HG02884 (cell line): ENCODE data around the gene ALK.

Experiments
- ATAC-seq: cut with Tn5 transposase; IDR thresholded peaks from one replicate; pipeline ENCODE4 v1.9.1; 2021; ENCODE audit warnings: mild to moderate bottlenecking, moderate library complexity; ENCODE audit not compliant: unreplicated experiment

ALK gene

DNA sequence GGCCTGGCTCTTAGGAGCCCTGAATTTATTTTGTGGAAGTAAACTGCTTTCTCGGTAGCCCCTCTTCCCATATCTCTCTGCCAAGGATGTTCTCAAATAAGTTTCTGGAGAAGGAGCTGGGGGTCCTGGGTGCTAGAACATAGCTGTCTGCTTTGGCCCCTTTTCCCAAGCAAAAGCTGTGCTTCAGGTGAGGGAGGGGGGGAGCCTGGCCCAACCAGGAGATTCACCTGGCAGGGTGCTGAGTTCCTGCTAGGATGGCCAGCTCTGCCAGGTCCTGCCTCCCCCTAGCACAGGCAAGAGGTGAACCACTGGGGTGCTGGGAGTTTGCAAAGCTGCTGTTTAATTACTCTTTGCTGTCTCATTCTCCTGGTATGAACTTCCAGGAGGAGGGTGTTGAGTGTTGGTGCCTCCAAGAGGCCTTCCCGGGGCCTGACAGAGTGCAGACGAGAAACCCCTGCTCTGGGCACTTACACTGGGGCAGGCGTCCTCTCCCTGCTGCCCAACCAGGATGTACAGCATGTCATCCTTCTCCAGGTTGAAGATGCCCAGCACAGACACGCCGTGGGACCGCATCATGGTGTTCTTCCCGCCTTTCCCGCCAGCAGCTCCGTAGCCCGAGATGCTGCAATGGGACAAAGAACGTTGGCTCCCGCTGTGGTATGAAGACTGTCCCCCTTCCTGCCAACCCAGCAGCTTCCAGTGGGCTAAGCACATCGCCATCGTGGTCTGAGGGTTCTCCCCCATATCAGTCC lies 682.0 kb downstream of the ALK start:
- no peak for ATAC-seq

DNA sequence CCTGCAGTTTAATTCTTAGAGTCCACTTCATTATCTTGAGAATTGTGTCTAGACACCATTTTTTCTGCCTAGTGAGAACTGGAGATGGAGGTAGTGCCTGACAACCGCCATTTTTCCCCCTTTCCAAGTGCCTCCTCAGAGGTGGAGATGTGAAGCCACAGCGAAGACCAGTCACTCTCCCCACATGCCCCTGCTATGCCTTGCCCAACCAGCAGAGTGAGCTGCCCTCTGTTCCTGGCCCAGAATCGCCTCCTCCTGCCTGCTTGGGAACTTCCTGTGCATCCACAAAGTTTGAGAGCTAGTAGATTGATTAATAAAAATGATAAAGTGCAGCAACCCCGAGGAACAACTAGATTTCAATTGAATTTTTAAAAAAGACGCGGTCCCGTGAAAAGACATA lies 682.9 kb downstream of the ALK start:
- no peak for ATAC-seq

DNA sequence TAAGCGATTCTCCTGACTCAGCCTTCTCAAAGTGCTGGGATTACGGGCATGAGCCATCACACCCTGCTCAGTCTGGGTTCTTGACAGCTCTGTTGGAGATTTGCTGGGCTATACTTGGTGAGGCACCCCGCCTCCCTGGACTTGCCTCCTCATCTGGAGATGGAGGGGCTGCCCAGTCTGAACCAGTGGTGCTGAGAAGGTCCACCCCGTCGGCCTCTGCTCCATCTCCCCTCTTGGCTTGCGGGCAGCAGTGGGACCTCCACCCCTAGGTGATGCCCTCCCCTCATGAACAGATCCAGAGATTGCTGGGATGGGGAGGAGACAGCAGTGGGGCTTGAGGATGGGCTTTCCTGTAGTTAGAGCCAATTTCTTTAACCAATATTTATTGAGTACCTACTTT lies 685.3 kb downstream of the ALK start:
- no peak for ATAC-seq

DNA sequence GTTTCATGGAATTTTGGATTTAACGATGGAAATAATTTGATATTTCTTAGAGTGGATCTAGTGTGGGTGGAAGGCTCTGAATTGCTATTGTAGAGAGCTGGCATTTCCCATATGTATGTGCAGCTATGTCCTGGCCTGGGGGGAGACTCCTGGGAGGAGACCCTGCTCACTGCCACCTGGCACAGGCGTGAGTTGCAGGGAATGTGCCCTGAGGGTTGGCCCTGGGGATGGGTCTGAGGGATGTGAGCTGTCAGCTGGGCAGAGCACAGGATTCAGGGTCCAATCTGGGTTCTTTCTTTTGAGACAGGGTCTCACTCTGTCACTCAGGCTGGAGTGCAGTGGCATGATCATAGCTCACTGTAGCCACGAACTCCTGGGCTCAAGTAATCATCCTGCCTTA lies 686.0 kb downstream of the ALK start:
- no peak for ATAC-seq

DNA sequence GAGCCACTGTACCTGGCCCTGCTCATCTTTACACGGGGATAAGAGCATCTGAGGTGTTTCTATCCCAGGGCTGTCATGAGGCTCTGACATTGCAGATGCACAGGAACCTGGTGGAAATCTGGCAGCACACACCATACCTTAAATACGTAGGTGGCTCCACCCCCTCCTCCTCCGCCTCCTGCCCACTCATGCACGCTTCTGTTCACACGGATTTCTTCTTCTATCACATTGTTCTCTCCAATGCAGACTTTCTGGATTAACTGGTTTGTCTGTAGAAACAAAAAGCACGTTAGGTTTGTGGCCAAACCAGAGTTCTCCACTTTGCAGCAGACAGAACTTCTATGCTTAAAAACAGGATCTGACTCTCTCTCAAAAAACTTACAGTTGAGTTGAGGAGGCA lies 688.0 kb downstream of the ALK start:
- no peak for ATAC-seq

DNA sequence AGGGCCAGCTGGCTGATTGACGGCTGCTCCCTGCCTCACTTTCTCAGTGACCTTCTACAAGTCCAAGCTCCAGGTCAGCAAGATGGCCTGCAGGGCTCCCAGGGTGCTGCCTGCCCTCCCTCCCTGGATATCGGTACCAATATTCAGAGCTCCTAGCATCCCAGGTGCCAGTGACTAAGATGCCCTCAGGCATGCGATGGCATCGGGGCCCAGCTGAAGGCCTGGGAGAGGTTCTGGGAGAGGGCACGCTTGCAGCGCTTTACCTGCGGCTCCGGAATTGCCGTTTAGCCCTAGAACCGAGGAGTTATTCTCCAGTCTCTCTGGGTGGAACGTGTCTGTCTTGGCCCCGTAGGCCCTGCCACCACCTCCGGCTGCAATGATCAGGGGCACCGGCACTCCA lies 689.3 kb downstream of the ALK start:
- no peak for ATAC-seq

DNA sequence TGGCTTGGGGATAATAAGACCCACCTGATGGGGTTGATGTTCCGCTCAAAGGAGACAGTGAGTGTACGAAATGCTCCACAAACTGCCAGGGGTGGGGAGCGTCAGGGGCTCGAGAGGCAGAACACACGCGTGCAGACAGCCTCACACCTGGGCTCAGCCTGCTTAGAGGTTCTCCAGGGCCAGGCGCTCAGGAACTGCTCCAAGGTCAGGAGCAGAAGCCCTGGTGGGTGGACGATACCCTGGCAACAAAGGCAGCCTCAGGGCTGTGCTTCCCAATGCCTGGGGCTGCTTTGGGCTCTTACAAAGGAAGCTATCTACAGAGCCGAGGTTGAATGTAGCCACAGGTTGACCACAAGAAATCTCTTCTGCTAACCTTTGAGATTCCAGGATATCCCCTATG lies 691.7 kb downstream of the ALK start:
- no peak for ATAC-seq

DNA sequence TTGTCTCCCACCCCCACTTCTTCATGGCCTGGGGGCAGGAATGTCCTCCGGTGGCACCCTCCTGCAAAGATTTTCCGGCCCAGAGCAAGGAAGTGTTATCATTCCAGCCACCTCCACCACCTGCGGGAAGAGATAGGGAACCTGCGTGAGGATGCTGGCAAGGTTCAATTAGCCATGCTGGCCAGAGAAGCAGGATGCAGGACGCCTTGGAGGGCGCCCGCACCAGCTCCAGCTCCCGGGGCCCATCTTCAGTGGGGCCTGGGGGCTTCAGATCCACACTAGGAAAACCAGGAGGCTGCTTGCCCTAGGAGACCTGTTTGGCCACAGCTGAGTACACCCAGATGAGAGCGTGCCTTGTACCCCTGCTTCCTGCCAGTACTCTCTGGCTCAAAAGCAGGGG lies 692.4 kb downstream of the ALK start:
- no peak for ATAC-seq

DNA sequence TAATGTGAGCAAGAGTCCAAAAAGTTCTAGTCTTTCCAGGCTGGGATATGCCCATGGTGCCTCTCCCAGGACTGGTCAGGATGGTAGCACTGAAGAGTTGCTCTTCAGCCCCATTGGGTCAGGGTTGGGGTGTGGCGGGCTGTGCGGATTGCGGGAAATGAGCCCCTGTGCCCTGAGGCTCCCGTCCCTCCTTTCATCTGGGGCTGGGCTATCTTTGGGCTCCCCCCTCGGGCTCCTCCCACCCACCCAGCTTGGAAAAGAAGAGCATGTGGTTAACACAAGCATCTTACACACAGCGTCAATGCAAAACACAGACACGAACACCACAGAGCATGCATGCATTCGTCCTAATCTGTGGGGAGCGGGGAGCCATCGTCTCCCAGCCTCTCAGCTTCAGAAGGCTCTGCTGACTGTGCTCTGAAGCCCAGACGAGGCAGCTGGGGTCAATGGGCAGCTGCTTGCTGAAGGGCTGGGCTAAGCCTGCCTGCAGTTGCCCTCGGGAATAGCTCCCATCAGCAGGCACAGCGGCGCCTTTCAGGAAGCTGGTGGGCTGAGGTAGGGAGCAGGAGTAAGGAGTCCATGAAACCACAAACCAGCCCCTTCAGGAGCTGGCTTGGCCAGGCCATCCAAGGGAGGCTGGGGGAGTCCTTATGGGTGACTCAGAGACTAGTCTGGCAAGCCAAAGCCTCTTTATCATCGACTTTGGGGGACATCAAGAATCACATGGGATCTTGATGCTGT lies 693.3 kb downstream of the ALK start:
- ATAC-seq, result no peak

DNA sequence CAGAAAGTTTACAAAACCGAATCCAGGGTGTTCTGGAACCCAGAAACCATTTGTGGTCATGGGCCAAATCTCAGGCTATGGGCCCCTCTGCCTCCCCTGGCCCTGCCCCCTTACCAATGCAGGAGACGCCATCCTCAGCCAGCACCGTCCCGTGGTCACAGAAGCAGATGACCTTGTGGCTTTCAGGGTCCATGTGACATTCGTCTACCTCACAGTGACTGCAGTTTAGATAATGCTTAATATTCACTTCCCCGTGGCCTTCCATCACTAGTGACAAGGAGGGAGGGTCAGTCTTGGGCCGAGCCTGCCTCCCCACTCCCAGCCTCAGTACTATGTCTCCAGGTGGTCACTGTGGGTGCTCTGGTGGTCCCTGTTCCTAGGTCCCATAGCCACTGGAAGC lies 694.6 kb downstream of the ALK start:
- no peak for ATAC-seq

DNA sequence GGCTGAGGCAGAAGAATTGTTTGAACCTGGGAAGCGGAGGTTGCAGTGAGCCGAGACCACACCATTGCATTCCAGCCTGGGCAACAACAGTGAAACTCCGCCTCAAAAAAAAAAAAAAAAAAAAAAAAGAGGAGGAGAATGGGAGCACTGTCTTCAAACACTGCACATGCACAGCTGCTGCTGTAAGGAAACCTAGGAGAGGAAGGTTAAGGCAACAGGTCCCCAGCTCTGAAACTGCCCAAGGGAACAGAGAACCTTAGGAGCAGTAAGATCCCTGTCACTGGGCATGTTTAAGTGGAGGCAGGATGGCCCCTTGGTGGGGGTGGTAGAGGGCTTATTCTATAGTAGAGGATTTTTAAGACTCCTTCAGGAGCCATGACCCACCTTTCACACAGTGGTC lies 695.0 kb downstream of the ALK start:
- no peak for ATAC-seq

DNA sequence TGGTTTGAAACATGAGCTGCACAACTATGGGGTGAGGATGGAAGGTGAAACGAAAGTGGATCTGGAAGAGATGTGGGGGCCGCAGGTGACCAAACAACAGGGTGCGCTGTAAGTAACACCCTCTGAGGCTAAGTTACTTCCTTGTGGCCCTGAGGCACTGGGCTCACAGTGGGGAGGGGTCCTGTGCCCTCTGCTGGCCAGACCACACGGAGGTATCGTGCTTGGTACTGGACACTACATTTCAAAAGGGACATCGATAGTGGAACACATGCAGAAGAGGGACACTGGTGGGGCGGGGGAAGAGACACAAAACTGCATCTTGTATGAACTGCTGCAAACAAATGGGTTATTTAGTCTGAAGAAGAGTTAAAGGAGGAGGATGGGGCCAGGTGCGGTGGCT lies 695.6 kb downstream of the ALK start:
- ATAC-seq, result no peak

DNA sequence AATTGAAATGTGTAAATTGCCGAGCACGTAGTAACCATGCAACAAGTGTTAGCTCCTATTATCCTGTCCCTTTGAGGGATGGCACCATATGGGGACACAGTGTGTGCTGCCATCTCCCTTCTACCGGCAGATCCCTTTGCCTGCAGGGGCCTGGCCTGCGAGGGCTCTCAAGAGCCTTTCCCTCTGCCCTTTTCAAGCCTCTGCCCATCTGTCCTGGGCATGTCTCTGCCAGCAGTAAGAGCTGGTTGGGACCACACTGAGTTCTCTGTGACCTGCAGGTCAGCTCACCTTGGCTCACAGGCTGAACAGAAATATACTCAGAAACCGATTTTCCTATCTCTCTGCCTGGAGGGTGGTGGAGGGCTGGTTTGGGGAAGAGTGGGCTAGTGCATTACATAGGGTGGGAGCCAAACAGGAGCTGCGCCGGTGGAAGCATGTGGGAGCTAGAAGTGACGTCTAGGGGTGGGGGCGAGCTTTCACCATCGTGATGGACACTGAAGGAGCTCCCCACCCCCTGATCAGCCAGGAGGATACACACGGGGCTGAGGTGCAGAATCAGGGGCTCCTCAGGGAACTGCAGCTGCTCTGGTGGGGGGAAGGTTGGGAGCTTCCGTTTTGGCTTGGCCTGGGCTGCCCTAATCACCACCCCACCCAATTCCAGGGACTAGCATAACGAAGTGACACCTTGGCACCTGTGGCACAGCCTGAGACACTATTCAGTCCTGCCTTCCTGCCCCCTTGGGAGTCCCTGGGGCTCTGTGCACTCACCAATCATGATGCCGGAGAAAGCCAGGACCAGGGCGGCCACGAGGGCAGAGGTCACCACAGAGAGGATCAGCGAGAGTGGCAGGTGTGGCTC lies 696.5 kb downstream of the ALK start:
- no peak for ATAC-seq

DNA sequence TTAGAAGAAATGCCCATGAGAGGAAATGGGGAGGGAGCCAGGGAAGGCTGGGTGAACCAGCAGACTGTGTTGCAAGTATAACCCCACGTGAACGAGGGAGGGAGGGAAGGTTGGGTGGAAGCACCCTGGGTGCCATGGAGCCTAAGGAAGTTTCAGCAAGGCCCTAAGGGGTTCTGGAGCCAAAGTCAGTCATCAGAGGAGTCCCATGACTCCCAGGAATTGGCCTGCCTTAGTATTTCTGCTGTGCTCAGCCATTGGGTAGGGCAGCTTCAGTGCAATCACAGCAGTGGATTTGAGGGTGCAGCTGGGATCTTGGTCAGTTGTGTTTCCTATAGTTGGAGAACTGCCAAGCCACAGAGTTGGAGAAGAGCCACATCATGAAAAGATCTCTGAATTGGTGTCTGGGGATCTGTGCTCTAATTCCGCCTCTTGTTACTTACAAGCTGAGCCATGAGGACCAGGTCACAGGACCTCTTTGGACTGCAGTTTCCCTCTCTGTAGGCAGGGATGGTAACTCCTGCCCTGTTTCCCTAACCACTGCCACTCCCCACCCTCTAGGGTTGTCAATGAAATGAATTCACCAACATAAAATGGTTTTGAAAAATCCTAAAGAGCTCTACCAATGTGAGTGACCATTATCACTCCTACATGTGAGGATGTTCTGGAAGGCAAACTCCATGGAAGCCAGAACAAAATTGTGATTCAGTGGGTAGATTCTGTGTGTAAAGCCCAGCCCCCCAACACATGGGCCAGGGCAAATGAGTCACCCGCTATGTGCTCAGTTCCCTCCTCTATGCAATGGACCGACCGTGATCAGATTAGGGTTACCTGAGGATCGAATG lies 697.3 kb downstream of the ALK start:
- ATAC-seq, result no peak

DNA sequence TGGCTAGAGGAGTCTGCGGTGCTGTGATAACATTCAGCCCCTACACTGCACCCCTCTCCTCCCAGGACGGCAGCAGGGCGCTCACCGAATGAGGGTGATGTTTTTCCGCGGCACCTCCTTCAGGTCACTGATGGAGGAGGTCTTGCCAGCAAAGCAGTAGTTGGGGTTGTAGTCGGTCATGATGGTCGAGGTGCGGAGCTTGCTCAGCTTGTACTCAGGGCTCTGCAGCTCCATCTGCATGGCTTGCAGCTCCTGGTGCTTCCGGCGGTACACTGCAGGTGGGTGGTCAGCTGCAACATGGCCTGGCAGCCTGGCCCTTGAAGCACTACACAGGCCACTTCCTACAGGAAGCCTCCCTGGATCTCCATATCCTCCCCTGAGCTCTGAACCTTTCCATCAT lies 698.1 kb downstream of the ALK start:
- ATAC-seq, result no peak

DNA sequence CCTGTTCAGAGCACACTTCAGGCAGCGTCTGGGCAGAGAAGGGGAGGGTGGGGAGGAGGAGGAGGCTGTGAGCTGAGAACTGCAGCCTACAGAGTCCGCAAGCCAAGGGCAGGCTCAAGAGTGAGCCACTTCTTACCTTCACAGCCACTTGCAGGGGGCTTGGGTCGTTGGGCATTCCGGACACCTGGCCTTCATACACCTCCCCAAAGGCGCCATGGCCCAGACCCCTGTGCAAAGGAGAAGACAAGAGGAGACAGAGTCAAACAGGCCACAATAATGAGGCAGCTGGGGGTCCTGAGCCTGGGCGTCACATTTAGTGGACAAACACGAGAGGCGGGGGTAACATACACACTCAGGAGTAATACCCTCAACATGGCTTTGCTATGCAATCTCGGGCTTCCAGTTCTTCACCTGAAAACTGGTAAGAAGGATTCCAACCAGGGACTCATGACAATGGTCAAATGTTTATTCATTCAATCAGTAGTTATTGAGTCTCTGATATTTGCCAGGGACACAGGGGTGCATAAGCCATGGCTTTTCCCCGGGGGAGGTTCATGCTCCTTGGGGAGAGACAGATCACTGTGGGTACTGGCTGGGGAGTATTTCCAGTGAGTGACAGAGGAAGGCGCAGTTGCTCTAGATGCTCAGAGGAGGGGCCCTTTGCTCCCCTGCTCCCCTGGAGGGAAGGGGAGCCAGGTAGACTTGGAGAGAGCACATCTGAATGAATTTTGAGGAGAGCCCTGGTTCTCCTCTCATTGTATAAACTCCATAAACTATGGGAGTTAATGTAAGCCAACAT lies 698.8 kb downstream of the ALK start:
- ATAC-seq, result no peak

DNA sequence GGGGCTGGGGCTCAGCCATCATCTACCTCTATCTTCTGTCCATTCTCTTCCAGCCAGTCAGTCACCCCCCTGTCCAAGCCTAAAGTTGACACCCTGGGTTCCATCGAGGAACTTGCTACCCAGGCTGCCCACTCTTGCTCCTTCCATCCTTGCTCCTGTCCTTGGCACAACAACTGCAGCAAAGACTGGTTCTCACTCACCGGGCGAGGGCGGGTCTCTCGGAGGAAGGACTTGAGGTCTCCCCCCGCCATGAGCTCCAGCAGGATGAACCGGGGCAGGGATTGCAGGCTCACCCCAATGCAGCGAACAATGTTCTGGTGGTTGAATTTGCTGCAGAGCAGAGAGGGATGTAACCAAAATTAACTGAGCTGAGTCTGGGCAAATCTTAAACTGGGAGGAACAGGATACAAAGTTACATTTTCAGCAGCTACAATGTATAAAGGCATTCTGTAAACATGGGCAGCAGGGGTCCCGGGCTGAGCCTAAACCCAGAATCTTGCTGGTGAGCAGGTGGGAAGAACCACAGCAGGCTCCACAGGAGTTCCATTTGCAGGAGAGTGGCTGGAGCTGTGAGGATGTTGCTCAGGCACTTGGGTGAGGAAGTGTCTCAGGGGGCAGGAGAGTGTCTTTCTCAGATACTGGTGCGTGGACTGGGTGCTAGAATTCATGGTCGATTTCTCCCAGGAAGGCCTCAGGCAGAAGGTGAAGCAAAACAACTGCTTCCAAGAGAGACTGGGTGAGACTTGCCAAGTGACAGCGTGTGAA lies 700.7 kb downstream of the ALK start:
- no peak for ATAC-seq

DNA sequence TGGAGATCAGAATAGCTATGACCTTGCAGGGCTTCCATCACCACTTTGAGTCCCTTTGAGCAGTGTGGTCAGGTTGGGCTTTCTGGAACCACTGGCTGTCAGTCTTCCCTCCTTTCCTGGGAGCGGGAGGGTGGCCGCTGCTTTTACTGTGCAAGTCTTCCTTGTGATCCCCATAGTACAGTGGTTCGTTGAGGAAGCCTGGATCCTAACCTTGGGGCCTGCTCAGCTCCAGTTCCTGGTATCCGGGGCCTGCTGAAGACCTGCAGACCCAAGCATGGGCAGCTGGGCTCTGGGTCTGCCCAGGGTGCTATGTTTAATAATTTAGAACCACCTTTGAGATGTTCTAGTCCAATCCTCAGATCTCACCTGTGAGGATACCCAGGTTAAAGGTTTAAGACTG lies 702.0 kb downstream of the ALK start:
- ATAC-seq, result no peak

DNA sequence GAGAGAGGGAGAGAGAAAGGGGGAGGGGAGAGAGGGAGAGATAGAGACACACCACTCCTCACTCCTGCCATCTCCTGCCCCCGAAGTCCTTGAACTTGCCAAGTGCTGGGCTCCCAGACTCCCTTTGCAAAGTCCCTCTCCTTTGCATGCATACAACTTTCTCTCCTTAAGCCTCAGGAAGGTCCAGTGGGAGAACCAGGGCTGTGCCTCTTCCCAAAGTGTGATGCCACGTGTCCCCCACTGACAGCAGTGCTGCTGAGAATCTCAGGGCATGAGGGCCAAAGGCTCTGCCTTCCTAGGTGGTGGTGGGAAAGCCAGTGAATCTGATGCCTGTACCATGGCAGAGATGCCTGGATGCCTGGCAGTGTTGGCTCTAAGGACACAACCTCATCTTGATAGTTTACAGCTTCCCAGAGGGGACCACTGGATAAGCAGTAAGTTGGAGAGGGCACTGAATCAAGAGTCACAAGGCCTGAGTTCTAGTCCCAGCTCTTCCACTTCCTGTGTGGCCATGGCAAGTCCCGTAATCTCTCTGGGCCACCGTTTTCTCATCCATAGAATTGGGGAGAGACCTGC lies 702.7 kb downstream of the ALK start:
- no peak for ATAC-seq
